Neural cell (in vitro differentiated cells): ENCODE data around the gene ESPN. TPM values are rescaled to one million over a fixed set of nuclear protein-coding genes. Genes with fewer than 3 reads are reported as not detected.

ENCODE experiments used
- H2AFZ ChIP-seq: fragments of 200-600, 300-800 bp; sonication (generic), shearing (Covaris generic); 2 replicates; pipeline ENCODE4 v1.6.0; 2014; ENCODE audit warnings: low read depth, mild to moderate bottlenecking, antibody characterized with exemption, low read length, moderate library complexity
- H3F3A ChIP-seq: fragments of 200-600 bp; shearing (Covaris generic); 2 replicates; pipeline ENCODE4 v1.6.1; 2016; ENCODE audit warnings: mild to moderate bottlenecking, moderate library complexity, mixed read lengths, antibody characterized with exemption, low read length; ENCODE audit not compliant: insufficient read depth, poor library complexity, severe bottlenecking
- H3K27ac ChIP-seq: fragments of 200-600, 300-800 bp; sonication (generic), shearing (Covaris generic); 2 replicates; pipeline ENCODE4 v1.5.1; 2014; ENCODE audit warnings: mild to moderate bottlenecking, low read length, moderate library complexity
- H3K27me3 ChIP-seq: fragments of 300-800, 200-600 bp; sonication (generic), shearing (Covaris generic); 2 replicates; pipeline ENCODE4 v1.6.0; 2014; ENCODE audit warnings: mild to moderate bottlenecking, low read depth, low read length, moderate library complexity; ENCODE audit not compliant: insufficient read depth
- H3K36me3 ChIP-seq: fragments of 300-800, 200-600 bp; sonication (generic), shearing (Covaris generic); 2 replicates; pipeline ENCODE4 v1.5.1; 2014; ENCODE audit warnings: mild to moderate bottlenecking, antibody characterized with exemption, low read length, moderate library complexity; ENCODE audit not compliant: insufficient read depth
- H3K4me2 ChIP-seq: fragments of 300-800, 200-600 bp; sonication (generic), shearing (Covaris generic); 2 replicates; pipeline ENCODE4 v1.6.0; 2014; ENCODE audit warnings: mild to moderate bottlenecking, low read length
- H3K4me3 ChIP-seq: fragments of 300-800, 200-600 bp; sonication (generic), shearing (Covaris generic); 2 replicates; pipeline ENCODE4 v1.5.1; 2014; ENCODE audit warnings: mild to moderate bottlenecking, low read length, moderate library complexity
- H3K79me2 ChIP-seq: fragments of 200-600 bp; shearing (Covaris generic); replicated peaks from 2 replicates; pipeline ENCODE4 v1.6.0; 2014; ENCODE audit warnings: mild to moderate bottlenecking, low read length, moderate library complexity; ENCODE audit not compliant: insufficient read depth
- H3K9ac ChIP-seq: fragments of 300-800, 200-600 bp; sonication (generic), shearing (Covaris generic); 2 replicates; pipeline ENCODE4 v1.6.1; 2016; ENCODE audit warnings: mild to moderate bottlenecking, low read length, mixed read lengths
- H3K9me2 ChIP-seq: fragments of 200-600 bp; shearing (Covaris generic); 2 replicates; pipeline ENCODE4 v1.6.1; 2016; ENCODE audit warnings: mild to moderate bottlenecking, low read length, mixed read lengths; ENCODE audit not compliant: insufficient read depth
- H3K9me3 ChIP-seq: fragments of 200-600, 300-800 bp; sonication (generic), shearing (Covaris generic); 2 replicates; pipeline ENCODE4 v1.6.1; 2016; ENCODE audit warnings: mild to moderate bottlenecking, mixed run types, low read length, moderate library complexity, mixed read lengths
- H4K20me1 ChIP-seq: fragments of 200-600 bp; shearing (Covaris generic); 2 replicates; pipeline ENCODE4 v1.6.1; 2016; ENCODE audit warnings: mild to moderate bottlenecking, mixed run types; ENCODE audit not compliant: insufficient read depth
- CTCF ChIP-seq: fragments of 450-650 bp; IDR thresholded peaks from 2 replicates; pipeline ENCODE4 v1.5.1; 2014; ENCODE audit warnings: antibody characterized with exemption, mild to moderate bottlenecking, moderate library complexity; ENCODE audit not compliant: poor library complexity, severe bottlenecking
- EP300 ChIP-seq: fragments of 450-650 bp; conservative IDR thresholded peaks from 2 replicates; pipeline ENCODE4 v1.6.1; 2014; ENCODE audit warnings: antibody characterized with exemption, mild to moderate bottlenecking, moderate library complexity; ENCODE audit not compliant: poor library complexity, severe bottlenecking
- EZH2 ChIP-seq: fragments of 200-600, 300-800 bp; shearing (Covaris generic), sonication (generic); IDR thresholded peaks from 2 replicates; pipeline ENCODE4 v1.6.1; 2014; ENCODE audit warnings: antibody characterized with exemption, low read length, borderline replicate concordance, mild to moderate bottlenecking; ENCODE audit not compliant: insufficient read depth, poor library complexity, severe bottlenecking
- MXI1 ChIP-seq: fragments of 450-650 bp; conservative IDR thresholded peaks from 2 replicates; pipeline ENCODE4 v1.6.1; 2014; ENCODE audit warnings: antibody characterized with exemption, mild to moderate bottlenecking; ENCODE audit not compliant: poor library complexity, severe bottlenecking
- POLR2AphosphoS5 ChIP-seq: IDR thresholded peaks from 2 replicates; pipeline ENCODE4 v1.6.1; 2012
- RAD21 ChIP-seq: fragments of 450-650 bp; conservative IDR thresholded peaks from 2 replicates; pipeline ENCODE4 v1.6.1; 2014; ENCODE audit warnings: antibody characterized with exemption, mild to moderate bottlenecking, moderate library complexity
- REST ChIP-seq: IDR thresholded peaks from 2 replicates; pipeline ENCODE4 v1.6.1; 2012; ENCODE audit warnings: borderline replicate concordance
- SMC3 ChIP-seq: fragments of 450-650 bp; conservative IDR thresholded peaks from 2 replicates; pipeline ENCODE4 v1.6.1; 2014; ENCODE audit warnings: antibody characterized with exemption, mild to moderate bottlenecking, moderate library complexity; ENCODE audit not compliant: poor library complexity
- TAF1 ChIP-seq: IDR thresholded peaks from 2 replicates; pipeline ENCODE4 v1.6.1; 2012; ENCODE audit warnings: low read depth
- polyA plus RNA-seq: library from polyadenylated mRNA; depleted of rRNA; stranded (reverse); fragments of >200 nt; gene quantifications from 2 replicates; pipeline ENCODE4 v1.2.3, GENCODE V29; 2014

Gene ESPN
- polyA plus RNA-seq, 1 donor from 2014 or later = not detected

GRCh38 chr1:6473156-6473555 is 48.6 kb downstream of the ESPN start:
- no peaks in the 10 kb centered on the region for H3K27me3 ChIP-seq
- H3K9me2 ChIP-seq = no peaks in the 10 kb centered on the region
- no peak for TF ChIP-seq MXI1
- no peak for TF ChIP-seq REST
- TF ChIP-seq SMC3 = no peak
- no peak overlapping the region for H3K27ac ChIP-seq
- no peaks in the 10 kb centered on the region for H3K9me3 ChIP-seq
- no peak overlapping the region for H3K4me3 ChIP-seq
- no peak overlapping the region for H2AFZ ChIP-seq
- no peaks in the 10 kb centered on the region for H4K20me1 ChIP-seq
- no peaks in the 10 kb centered on the region for H3K79me2 ChIP-seq
- no peaks in the 10 kb centered on the region for H3K36me3 ChIP-seq
- H3K9ac ChIP-seq = no peak overlapping the region
- no peaks in the 10 kb centered on the region for H3F3A ChIP-seq
- no peak overlapping the region for H3K4me2 ChIP-seq

GRCh38 chr1:6473974-6474814 is 49.6 kb downstream of the ESPN start:
- Histone ChIP-seq H2AFZ (no peak overlapping the region), H3K27ac (no peak overlapping the region), H4K20me1 (no peaks in the 10 kb centered on the region), H3K36me3 (no peaks in the 10 kb centered on the region), H3K79me2 (no peaks in the 10 kb centered on the region), H3F3A (no peaks in the 10 kb centered on the region), H3K4me3 (no peak overlapping the region), H3K9me3 (no peaks in the 10 kb centered on the region), H3K9ac (no peak overlapping the region), H3K27me3 (no peaks in the 10 kb centered on the region), H3K4me2 (no peak overlapping the region), H3K9me2 (no peaks in the 10 kb centered on the region)
- no peak for TF ChIP-seq EZH2
- TF ChIP-seq TAF1 = no peak
- TF ChIP-seq CTCF = no peak
- TF ChIP-seq MXI1 = no peak
- no peak for TF ChIP-seq REST
- no peak for TF ChIP-seq POLR2AphosphoS5
- no peak for TF ChIP-seq SMC3
- no peak for TF ChIP-seq RAD21
- TF ChIP-seq EP300 = no peak
